HuH-7 (cell line): ENCODE results near the gene NATD1.

Experiments used
- DNase-seq: peaks from one replicate; pipeline ENCODE4 v3.0.0; 2011; ENCODE audit warnings: low spot score

The NATD1 gene

DNA sequence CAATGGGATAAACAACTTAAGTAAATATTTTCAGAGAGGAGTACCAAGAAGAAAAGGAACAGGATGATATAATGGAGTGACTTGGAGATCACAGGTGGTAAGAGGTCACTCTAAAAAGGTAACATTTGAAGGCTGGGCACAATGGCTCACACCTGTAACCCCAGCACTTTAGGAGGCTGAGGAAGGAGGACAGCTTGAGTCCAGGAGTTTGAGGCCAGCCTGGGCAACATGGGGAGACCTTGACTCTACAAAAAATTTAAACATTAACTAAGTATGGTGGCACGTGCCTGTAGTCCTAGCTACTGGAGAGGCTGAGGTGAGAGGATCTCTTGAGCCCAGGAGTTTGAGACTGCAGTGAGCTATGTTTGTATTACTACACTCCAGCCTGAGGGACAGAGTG, 35.9 kb downstream of the NATD1 start:
- DNase-seq, result no peak

- DNase-seq, result no peak
Observed at GRCh38 chr17:21215935-21216334, 37.3 kb downstream of the NATD1 start.

- no peak for DNase-seq
Observed at GRCh38 chr17:21214777-21215541, 38.3 kb downstream of the NATD1 start.

- peak; percentile 84 for DNase-seq
Observed at GRCh38 chr17:21214015-21214776, 39.0 kb downstream of the NATD1 start, which contains the start of gene TMEM11. TSS of gene TMEM11 (minus strand) at chr17:21214161. CDS start at chr17:21214152, 9 bp downstream.

GRCh38 chr17:21213638-21214014, 39.6 kb downstream of the NATD1 start:
- no peak for DNase-seq

DNA sequence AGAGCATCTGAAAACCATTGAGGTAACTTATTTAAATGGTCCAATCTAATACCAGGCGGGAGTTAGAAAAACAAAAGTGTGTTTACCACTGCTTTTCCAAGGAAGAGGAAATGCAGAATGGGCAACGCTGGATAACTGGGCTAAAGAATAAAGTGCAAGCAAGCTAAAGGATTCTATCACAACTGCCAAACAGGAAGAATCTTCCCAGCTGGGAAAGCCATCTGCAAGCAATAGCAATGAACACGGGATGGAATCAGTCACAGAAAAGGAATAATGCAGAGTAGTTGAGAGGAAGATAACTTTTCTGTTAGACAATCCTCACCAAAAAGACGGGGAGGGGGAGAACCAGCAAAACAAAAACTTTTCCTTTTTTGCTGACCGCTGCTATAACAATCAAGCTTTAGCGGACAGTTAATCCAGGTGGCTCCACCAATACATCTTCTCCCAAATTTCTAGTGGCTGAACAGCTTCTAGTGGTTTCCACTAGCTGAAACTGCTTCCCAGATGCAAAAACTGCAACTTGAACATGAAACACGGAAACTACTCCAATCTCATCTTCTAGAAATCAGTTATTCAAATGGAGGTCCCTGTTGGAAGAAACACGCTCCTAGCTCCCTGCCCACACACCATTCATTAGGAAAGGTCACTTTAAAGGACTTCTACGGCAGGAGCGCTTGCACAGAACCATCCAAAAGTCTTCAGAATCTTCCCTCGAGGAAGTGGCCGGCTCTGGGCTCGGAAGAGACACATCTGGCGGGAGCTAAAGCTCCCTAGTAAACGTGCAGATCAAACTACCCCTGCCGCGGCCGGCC, 40.2 kb downstream of the NATD1 start:
- no peak for DNase-seq

DNA sequence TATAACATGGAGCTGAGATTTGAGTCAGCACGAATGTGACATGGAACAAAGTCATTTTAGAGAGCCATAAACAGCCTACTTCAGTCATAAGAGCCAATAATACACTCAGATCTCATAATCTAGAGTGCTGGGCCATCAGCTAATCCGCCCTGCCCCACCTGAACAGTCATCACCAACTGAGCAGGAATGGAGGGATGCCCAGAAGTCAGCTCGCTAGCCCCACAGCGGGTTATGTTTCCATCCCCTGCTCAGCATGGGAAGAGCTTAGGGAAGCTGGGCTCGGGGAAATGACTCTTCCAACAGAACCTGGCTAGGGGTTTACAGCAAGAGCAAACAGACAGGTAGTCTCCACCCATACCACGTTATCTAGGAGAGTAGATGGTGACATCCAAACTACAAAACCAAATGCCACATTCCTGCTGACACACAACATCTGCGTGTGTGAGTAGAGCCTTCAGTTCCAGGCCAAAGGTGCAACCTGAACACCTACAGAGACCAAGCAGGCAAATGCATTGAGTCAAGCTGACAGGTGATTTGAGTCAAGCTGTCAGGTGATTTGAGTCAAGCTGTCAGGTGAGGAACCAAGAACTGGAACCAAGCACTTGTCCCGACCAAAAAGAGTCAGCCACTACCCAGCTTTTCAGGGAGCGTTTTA, 41.3 kb downstream of the NATD1 start:
- DNase-seq, result no peak

DNA sequence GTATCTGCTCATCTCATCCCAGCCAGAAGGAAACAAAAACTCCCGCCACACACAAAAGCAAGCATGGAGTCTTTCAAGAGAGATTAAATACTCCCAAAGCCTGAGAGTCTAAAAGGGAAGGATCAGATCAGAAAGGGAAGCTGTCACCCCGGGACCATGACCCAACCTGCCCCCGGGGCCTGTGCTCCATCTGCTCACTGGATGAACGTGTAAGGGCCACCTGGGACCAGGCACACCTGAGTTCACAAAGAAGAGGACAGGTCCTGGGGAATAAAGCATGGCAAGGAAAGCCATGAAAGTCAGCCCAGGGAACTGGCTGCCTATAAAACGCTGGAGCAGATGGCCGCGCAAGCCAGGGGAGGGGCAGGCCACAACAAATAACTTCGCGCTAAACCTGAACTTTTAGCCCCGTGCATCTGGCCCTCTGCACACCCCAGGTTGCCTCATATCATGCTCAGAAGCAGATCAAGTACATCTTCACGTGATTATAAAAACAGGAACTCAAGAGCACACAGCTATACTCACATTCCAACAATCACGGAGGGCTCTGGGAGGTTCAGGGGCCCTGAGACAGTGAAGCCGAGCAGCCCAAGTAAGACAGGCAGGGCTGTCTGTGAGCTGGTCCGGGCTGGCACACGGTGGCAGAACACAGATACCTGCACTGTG, 42.7 kb downstream of the NATD1 start:
- DNase-seq, result no peak

DNA sequence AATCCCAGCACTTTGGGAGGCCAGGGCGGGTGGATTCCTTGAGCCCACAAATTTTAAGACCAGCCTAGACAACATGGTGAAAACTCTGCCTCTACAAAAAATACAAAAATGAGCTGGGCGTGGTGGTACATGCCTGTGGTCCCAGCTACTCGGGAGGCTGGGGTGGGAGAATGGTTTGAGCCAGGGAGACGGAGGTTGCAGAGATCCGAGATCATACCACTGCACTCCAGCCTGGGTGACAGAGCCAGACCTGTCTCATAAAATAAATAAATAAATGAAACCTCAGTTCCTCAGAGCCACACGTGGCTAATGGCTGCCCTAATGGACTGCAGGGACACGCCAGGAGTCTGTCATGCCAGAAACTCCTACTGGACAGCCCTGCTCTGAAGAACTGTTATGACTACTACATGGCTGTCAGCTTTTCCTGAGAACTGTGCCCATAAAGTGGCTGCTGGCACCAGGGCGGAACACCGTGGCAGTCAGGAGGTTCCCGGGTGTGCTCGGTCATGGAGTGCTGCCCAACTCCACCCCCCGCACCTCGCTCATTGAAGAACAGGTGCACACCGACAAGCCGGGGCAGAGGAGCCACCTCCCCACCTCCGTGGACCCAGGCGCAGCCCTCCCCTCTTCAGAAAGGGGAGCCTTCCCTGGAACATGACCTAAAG, 43.6 kb downstream of the NATD1 start:
- no peak for DNase-seq

GRCh38 chr17:21208352-21208751, 44.9 kb downstream of the NATD1 start:
- DNase-seq, result no peak

GRCh38 chr17:21204935-21205334, 48.3 kb downstream of the NATD1 start:
- no peak for DNase-seq

GRCh38 chr17:21202512-21202911, 50.7 kb downstream of the NATD1 start:
- DNase-seq, result no peak

GRCh38 chr17:21201874-21202273, 51.3 kb downstream of the NATD1 start:
- DNase-seq, result no peak

DNA sequence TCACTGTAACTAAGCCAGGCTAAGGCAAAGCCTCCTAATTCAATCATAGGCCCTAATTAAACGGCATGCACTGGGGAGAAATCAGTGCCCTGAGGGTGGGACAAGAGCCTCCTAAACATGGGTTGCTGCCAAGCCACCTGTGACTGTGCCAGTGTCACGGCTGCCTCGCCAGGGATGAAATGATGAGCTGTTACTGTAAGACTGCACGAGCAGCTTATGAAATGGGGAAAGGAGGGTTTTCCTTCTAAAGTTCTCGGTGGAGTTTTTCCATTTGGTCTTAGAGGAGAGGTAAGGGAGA, 52.0 kb downstream of the NATD1 start:
- no peak for DNase-seq

GRCh38 chr17:21200590-21201297, 52.5 kb downstream of the NATD1 start:
- DNase-seq, result no peak

DNA sequence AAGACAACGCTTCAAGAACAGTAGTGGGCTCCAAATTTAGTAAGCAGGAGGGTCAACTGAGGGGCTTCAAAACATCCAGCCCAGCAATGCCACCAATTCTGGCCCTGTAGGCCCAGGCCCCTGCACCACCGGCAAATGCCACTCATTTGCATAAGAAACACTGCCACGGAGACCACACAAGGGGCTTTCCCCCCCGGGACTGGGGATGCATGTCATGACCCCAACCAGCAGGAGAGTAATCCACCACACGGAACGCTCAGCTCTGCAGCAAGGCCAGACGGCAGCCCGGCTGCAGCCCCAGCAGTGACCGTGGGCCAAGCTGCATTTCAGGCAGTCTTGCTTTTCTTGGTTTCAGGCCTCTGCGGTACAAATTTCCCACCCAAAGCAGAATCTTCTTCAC, 53.4 kb downstream of the NATD1 start:
- DNase-seq, result no peak

GRCh38 chr17:21199311-21199710, 53.9 kb downstream of the NATD1 start:
- no peak for DNase-seq

DNA sequence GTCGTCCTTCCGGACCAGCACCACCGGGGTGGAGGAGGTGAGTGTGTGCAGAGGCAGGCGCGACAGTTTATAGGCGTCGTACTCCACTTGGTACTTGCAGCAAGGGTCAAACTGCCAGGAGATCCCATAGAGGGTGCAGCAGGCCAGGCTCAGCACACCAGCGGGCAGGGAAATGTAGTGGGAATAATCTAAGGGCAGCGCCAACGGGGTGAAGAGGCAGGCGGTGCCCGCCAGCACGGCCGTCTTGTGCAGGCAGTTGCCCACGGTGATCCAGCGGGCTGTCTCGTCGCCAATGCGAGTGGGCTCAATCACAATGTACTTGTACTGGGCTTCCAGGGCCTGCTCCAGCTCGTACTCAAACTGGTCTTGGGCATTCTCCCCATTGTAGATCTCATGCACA, 54.8 kb downstream of the NATD1 start:
- no peak for DNase-seq

DNA sequence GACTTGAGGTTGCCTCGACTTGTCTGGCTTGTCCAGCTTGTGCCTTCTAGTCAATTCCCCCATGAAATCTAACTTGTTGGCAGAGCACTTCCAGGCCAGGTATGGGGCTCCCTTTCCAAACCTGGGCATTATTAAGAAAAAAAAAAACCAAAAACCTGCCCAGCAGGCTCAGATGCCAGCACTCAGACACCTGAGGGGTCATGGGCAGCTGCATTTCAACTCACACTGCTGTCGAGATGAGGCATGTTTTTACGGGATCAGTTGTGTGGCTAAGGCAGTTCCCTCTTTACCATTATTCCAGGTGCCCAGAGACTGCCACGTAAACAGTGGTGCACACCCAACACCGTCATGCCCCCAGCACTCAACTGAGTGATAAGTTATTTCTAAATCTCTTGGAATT, 57.1 kb downstream of the NATD1 start:
- DNase-seq, result no peak

GRCh38 chr17:21194703-21195102, 58.5 kb downstream of the NATD1 start:
- no peak for DNase-seq

- DNase-seq, result no peak
Observed at GRCh38 chr17:21194226-21194625, 59.0 kb downstream of the NATD1 start.
